ENCODE results near the gene LYRM4.

Gene LYRM4

DNA sequence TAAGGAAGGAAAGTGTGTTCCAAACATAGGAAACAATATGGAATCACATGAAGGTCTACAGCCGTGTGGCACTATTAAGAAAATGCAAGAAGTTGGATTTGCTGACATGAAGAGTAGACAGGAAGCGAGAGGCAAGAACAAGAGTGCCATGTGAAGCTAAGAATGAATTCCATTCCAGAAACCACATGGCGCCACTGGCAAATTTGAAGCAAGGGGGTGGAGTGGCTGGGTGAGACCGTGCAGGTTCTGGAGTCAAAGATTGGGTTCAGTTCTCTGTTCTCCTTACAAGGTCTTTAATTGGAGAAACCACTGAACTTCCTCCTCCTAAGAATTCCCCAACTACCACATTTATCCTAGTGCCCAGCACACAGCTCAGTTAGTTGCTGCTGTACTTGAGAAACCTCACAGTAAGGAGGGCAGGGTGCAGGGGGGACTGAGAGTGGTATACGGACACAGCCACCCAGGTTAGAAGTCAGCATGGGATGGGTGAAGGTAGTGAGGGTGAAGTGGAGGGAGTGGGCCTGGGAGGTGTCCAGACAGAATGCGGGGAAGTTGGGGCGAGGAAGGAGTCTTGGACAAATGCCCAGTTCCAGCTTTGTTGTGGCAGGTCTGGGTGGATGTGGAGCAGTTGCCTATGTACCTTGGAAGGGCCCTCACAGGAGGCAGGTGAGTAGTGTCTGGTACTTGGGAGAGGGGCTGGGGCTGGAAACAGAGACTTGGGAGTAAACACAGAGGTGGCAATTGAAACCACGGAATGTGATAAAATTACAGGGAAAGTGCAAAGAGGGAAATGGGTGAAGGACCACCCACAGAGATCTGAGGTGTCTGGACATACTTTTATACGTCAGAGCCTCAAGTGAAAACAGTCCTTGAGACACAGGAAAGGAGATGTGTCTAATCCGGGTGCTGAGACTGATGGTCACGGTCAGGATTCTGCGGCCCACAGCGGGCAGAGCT lies 14.3 kb downstream of the LYRM4 start:
- no peak for DNase-seq (ENCODE audit: low spot score)

DNA sequence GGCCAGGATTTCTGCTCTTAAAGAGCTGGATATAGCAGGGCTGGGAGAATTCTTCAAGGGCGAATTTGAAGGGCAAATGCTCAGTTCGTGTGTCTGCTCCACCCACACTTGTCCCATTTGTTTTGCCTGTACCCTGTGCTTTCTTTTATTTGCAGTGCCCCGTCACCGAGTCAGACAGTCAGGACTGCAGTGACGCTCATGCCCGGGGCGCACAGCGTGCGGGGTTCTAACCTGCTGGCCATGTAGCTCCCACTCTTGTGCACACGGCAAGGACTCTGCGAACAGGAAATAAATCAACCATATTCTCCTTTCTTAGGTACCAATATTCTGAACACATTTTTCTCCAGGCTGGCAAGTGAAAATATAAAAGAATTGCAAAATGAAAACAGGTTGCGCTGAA lies 17.7 kb downstream of the LYRM4 start:
- DNase-seq (ENCODE audit: low spot score): no peak

DNA sequence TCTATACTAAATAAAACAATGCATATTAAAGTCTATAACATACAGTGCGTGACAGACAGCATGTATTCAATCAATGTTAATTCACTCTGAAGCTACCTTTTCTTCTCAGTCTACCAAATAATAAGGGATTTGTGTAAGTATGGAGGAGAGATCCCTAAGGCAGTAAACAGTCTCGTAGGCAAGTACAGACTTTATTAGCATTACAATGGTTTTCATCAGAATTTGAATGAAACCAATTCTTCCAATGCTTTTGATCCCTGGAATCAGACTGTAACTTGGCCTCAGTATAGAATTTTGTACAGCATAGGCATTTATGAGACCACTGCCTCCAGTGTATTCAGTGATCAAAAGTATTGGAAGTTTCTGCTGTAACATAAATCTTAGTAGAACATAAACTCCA lies 19.5 kb downstream of the LYRM4 start:
- no peak for DNase-seq (ENCODE audit: low spot score)

DNA sequence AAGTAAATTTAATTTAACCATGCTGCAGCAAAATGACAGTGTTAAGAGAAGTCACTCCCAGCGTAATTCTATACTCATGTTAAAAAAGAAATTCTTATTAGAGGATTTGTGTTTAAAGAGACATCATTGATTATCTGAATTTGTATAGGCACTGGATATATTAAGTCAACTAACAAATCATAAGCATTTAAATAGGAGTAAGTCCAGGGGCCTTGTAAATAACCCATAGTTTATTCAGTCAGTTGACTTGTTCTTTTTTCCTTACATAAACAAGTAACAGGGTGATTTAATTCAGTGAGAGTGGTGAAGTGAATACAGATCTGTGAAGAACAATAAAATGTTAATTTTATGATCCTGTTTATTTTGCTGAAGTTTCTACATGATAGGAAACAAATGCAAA lies 22.4 kb downstream of the LYRM4 start:
- DNase-seq (ENCODE audit: low spot score): no peak

DNA sequence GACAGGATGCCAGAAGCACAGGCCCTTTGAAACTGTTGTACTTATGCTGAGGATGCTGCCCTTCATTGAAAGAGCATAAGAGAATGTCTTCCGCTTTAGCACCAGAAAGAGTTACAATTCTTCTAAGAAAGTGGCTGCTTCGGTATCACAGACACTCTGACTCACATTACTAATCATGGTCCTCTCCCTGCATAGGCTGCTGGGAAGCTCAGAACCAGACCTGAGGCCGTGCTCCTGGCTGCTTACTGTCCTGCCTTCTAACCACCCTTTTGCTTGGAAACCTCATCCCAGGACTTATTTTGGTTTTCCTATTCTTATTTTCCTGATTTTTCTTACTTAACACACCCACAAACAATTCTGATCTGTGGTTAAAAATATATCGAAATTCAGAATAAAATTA lies 22.9 kb downstream of the LYRM4 start:
- DNase-seq (ENCODE audit: low spot score): no peak

DNA sequence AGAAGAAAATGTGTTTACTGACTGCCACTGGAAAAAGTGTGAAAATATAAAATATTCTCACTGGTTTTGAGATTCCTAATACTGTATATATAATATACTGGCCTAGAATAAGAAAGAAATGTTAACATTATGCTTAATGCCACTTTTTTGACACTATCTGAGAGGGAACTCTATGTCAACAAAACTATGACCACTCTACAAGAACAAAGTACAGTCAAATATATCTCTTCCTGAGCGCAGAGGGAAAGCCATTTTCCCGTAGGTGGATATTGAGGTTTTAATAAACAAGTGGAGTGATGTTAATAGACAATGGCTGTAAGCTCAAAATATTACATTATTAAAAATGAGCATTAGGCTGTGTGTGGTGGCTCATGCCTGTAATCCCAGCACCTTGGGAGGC lies 24.9 kb downstream of the LYRM4 start:
- DNase-seq (ENCODE audit: low spot score): no peak

DNA sequence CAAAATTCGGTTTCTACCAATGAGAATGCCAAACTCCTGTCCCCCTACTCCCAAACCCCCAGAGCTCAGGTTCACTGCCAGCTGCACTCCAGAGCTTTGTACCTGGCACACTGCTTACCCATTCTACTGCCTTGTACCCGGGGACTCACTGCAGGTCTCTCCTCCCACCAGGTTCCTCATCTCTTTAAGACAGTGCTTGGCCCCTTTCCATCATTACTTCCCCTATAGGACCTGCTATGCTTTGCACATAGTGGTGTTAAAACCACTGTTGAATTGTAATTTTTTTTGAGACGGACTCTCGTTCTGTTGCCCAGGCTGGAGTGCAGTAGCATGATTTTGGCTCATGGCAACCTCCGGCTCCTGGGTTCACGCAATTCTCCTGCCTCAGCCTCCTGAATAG lies 25.9 kb downstream of the LYRM4 start:
- no peak for DNase-seq (ENCODE audit: low spot score)

DNA sequence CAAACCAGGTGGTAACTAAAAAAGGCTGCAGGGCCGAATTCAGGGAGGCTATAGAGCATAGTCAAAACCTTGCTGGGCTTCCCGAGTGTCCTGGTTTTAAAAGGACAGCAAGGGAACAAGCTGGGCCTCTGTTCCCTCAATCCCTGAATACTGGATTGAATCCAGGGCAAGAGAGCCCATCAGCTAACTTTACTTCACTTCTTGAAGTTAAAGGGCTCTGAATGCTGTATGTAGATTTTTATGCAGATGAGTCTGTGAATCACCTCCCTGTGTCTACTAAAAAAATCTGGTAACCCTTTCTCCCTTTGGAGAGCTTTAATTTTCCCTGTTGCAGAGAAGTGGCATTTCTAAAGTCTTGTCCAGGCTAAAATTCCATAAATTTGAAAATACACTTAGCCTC lies 29.5 kb downstream of the LYRM4 start:
- no peak for DNase-seq (ENCODE audit: low spot score)

DNA sequence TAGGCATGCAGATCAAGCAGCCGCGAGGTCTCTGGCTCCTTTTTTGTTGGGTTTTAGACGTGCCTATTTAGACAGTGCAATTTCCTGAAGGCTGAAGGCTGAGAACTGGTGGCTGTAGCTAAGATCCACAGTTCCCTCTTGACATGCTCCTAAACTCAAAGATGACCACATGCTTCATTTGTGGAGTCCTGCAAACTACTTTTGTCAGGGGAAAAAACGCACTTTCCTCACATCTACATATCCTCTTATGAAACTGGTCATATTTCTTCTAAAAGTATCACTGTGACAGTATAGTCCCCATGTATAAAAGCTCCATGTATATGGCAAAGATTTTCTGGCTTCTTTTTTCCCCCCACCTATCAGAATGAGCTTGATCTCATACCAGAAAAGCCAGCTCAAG lies 30.7 kb downstream of the LYRM4 start:
- no peak for DNase-seq (ENCODE audit: low spot score)

DNA sequence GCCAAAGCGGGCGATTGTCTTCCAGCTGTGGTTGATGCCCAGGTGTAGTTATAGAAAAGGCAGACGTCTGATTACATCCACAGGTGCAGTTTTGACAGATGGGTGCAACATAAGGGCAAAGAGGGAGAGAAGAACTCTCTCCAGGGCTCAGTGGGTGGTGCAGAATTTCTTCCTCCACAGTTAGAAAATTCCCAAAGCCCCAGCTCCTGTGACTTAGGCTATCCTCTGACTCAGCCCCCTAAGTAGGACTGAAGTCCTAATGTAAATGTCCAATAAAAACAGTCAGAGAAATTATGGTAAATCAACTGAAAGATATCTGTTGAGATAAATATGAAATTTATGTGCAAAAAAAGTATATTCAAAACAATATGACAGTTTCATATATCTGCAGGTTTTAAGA lies 31.4 kb downstream of the LYRM4 start:
- DNase-seq (ENCODE audit: low spot score): no peak

DNA sequence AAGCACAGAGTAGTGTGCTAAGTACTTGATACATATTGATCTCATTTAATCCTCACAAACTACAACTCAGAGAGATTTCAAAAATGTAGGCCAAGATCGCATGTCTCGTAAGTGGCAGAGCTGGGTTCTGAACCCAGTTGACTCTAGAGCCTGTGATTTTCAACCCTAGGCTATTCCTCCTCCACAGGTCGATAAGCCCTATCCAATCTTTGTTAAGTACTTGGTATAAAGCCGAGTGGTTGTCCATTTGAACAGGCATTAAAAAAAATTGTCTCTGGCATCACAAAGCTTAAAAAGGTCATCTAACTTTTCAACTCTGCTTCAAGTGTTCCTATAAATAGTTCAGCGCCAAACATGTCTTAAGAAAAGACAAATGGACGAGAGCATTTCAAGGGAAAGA lies 37.4 kb downstream of the LYRM4 start:
- no peak for DNase-seq (ENCODE audit: low spot score)

DNA sequence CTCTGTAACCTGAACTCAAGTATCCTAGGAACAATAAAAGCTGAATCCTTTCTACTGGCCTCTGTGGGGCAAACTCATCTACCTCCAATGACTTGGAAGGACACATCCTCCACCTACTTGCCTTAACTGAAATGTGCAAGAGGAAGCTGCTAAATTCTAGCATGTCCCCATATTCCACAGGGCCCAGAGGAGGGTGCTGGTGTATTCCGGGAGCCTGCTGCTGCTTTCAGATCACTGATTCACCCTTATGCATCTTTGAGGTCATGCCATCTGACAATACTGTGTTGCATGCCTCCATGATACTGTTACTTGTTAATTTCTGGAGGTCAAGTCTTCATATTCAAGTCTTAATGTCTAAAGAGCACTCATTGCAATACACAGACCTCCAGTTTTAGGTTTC lies 40.3 kb downstream of the LYRM4 start:
- no peak for DNase-seq (ENCODE audit: low spot score)

DNA sequence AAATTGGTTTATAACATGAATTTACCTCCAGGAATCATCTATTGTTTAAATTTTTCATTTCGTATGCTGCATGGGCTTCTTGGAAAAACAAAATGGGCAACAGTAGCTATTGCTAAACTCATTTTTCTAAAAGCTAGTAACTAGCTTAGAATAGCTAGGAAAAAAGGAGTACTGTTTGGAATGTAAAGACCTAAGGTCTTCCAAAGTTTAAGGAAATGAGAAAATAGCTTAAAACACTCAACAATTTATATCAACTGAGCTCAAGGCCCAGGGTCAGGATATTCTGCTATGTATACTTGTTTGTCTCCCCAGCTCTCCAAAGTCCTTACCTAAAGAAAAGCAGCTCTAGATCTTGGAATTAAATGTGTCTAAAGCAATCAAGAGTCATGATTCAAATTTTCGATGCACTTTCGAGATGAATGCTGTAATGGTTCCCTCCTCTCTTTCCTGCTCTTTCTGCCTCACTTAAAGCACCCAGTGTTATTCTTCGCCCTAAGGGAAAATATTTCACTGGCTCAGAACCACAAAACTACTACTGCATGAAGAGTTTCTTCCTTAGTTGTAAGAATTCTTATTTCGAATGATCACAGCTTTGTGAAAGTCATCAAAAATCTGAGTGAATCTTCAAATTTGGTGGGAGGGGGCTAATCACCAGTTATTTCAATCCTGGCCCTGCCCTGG lies 41.6 kb downstream of the LYRM4 start:
- DNase-seq (ENCODE audit: low spot score): no peak

DNA sequence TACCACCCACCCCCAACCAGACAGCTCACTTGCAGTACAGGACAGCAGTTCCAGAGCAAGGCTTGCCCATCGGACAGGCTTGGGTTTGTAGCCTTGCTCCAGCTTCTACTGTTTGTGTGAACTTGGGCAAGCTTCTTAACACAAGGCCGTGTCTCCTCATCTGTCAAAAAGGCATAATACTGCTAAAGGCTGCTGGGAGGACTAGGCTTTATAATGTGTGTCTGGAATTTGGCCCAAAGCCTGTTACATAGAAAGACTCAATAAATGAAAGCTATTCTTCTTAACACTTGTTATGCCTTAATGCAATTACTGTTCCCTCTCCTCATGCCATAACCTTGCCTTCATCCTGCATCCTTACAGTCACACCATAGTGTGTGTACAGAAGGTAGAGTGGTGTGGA lies 43.4 kb downstream of the LYRM4 start:
- no peak for DNase-seq (ENCODE audit: low spot score)

DNA sequence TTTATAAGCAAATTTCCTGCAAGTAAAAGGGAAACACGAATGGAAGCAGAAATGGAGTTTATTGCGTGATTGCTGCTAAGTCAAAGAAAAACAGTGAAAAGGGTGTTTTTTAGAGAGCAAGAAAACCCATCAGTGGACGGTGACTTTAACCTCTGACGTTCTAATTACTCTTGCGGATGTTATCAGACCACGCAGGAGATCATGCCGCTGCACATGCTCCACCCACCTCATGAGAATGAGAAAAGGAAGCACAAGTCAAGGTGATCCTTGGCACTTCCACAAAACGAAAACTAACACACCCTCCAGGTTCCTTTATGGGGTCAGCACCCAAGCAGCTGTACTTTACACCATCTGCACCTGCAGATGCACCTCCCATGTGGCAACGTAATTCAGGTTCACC lies 45.0 kb downstream of the LYRM4 start:
- no peak for DNase-seq (ENCODE audit: low spot score)

DNA sequence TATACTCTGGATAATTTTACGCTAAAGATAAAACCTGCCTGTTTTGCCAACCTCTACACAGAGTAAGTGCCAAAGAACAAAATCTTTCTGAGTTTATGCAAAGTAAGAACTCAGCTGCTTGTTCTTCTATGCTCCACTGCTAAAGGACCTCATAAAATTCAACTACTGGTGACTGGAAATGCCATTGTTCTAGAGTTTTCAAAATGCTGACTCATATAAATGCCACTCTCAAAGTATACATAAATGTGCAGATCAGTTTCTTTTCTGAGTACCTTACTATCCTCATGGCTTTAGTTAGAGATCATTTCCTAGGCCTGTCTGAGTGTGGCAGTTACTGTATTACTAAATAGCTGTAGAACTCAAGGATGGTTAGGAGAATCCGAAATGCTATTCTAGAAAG lies 45.6 kb downstream of the LYRM4 start:
- DNase-seq (ENCODE audit: low spot score): no peak

DNA sequence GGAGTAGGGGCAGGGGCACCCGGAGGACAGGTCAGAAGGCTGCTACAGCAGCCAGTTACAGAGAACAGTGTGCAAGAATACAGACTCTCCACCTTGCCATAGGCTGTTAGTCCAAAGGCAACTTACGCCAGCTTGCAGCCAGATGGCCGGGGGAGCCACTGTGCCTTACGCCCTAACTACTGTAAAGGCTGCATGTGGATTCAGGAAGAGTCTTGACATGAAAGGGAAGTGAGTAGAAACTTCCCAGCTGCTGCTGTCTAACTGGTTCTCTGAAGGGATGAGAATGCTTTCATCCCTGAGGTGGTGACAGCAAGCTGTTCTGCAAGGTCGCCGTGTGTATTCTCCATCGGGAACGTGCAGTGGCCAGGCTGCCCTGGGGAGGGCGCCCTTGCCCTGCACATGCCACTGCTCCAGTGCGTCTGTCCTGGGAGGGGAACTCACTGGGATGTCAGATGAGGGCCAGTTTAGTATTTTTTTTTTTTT lies 46.1 kb downstream of the LYRM4 start:
- peak; percentile 46 for DNase-seq (ENCODE audit: low spot score)

DNA sequence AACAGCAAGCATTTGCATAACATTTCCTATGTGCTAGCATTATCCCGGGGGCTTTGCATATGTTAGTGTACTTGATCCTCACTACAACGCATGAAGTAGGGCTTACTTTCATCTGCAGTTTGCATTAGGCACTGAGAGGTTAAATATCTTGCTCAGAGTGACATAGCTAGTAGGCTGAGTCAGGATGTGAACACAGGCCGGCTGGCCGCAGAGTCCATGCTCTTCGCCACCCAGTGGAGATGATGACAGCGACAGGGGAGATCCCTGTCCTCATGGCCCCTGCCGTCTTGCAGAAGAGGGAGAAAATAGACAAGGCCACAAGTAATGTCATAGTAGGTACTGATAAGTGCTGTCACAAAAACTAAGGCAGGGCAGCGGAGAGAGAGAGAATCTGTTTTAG lies 46.9 kb downstream of the LYRM4 start:
- DNase-seq (ENCODE audit: low spot score): no peak

DNA sequence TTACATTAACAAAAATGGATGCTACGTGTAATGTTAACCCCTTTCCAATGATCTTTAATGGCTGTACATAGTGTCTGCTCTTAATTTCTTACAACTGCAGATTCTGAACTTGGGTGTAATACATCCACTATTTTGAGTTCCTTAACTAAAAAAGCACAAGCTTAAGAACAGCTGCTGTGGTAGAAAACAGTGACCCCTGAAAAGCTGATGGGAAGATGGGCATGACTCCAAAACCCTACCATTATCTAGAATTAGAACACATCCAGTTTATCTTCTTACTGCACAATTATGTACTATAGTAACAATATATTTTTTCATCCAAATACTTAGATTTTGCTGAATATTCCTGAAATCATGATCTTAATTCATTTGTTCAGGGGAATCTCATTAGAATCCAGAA lies 49.3 kb downstream of the LYRM4 start:
- DNase-seq (ENCODE audit: low spot score): no peak

DNA sequence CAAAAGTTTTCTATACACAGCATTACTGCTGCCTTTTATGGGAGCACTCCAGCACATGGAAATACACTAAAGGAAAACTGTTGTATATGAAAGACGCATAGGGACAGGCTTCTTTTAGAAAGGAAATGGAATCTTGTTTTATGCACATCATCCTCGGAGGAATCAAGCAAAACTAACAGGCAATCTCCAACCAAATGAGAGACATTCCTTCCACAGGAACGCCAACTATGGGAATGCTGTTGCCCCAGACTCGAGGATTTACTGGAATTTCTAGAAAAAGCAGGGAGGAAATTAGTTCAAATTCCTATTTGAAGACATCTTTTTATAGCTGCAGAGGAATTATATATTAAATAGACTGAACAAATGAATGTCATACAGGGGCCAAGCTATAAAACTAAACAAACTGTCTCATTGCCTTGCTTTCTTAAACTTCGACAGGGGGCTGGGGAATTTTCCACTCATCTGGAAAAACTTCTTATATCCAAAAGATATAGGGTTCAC lies 52.2 kb downstream of the LYRM4 start:
- DNase-seq (ENCODE audit: low spot score): no peak

DNA sequence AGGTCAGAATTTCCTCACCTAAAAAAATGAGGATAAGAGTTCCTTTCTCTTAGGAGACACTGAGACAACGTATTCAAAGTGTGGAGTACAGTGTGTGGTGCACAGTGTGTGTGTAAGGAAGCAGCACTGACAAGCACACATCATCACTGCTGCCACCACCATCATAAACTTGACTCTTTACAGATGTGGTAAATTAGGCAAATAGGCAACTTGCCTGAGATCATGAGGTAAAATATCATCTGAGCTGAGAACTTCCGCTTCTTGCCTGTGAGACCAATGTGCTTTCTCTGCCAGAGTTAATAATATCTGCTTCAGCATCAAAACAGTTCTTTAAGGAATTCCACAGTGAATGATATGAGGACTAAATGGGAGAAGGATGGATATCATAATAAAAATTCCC lies 52.7 kb downstream of the LYRM4 start:
- no peak for DNase-seq (ENCODE audit: low spot score)

DNA sequence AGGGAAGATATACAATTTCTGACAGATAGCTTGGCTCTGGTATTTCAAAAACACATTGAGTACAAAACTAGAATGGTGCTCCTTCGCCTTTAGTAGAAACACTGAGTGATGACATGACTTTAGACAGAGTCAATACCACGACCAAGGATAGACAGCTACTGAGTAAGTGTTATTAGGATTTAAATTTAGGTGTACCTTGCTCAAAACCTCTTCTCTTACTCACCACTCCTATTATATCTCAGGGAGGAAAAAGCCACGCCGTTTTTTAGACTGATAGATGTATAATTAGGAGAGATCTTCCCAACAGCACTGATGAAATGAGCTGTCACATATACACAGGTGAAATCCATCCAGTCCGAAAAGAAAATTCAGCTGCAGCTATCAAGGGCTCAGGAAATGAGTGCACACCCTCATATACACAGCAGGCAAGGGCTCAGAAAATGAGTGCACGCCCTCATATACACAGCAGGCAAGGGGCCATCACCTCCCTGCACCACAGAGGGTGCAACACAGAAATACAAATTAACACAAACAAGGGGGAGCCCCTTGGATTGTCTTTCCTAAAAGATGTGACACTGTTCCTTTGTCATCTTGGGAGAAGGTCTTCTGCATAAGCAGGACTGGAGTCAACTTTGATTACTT lies 53.7 kb downstream of the LYRM4 start:
- DNase-seq (ENCODE audit: low spot score): no peak
